SKM-1 (cell line): ENCODE data around the gene ELFN1.

ENCODE experiments used
- DNase-seq: peaks from one replicate; lab custom pipeline; 2025; ENCODE audit not compliant: unreplicated experiment; lab: John Stamatoyannopoulos, UW

The ELFN1 gene

GRCh38 chr7:1739593-1739992, 69.5 kb downstream of the ELFN1 start:
- no peak for DNase-seq

DNA sequence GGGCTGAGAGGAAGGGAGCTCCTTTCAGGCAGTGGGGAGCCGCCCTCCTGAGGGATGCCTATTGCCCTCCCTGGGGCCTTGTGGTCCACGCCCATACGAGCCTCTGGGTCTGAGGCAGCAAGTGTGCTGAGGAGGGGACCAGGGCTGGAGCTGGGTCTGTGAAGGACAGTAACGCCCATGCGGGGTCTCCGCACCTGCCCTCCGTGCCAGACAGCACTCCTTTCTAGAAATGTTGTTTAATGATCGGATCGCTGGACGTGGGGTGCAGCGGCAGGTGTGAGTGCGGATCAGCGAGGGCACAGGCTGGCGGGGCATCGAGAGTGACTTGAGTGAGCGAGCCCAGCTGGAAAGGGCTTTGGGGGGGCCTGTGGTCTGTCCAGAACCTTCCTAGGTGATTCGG, 70.1 kb downstream of the ELFN1 start:
- DNase-seq: no peak

DNA sequence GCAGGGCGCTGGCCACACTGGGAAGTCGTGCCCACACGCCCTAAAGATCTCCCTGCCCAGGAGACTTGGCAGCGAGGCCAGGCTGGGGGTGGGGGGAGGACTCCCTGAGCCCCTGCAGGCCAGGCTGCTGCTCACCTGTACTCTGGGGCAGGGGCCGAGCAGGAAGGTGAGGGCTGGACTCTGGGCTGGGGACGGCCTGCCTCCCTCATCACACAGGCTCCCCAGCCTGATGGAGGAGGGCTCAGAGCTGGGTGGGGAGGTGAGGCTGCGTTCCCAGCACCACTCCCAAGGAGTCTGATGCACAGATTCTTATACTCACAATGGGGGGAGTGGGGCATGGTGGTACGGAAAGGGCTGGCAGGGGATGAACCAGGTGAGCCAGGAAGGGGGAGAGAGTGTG, 71.2 kb downstream of the ELFN1 start:
- no peak for DNase-seq

DNA sequence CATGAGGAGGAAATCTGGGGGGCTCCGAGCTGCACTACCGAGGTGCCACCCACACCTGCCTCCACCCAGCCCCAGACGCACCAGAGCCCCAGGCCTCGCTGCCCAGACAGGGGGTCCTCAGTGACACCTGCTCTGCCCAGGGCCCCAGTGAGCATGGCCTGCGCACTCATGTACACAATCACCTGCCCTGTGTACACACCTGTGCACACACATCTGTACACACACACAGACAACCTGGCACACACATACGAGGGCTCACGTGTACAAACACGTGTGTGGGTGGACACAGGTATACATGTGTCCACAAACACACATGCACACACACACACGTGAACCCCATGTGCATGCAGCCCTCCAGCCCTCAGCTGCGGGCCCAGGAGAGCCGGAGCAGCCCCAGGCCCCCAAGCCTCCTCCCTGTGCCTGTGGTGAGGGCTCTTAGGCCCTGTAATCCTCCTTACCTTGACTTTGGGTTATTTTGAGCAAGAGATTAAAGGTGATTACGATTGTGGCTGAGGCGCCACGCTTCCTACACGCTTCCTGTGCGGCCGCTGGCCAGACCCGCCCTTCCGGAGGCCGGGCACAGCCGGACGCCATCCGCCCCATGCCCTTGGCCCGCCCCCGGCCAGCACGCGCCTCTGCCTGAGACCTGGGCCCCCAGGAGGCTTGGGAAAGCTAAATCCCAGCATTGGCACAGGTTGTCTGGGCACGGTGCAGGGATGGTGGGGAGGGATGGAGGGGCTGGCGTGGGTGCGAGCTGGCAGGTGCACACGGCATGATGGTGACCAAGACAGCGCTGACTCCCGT, 71.9 kb downstream of the ELFN1 start:
- DNase-seq: no peak

- DNase-seq: no peak
Observed at GRCh38 chr7:1742555-1743303, 72.7 kb downstream of the ELFN1 start.

GRCh38 chr7:1743481-1744230, 73.6 kb downstream of the ELFN1 start:
- no peak for DNase-seq

DNA sequence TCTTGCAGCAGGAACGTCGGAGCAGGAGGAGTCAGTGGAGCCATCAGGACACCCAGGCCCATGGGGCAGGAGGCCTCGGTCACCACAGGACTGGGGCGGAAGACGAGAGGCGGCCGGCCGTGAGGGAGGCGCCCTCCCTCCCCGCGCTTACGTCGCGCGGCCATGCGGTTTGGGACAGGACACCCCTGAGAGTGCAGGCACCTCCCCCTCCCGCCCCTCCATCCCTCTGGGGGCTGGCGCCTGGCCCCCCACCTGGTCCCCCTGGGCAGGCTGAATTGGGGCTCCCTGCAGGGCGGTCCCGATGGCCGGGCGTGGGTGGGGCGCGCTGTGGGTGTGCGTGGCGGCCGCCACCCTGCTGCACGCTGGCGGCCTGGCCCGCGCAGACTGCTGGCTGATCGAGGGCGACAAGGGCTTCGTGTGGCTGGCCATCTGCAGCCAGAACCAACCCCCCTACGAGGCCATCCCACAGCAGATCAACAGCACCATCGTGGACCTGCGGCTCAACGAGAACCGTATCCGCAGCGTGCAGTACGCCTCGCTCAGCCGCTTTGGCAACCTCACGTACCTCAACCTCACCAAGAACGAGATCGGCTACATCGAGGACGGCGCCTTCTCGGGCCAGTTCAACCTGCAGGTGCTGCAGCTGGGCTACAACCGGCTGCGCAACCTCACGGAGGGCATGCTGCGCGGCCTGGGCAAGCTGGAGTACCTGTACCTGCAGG, 74.4 kb downstream of the ELFN1 start:
- no peak for DNase-seq

DNA sequence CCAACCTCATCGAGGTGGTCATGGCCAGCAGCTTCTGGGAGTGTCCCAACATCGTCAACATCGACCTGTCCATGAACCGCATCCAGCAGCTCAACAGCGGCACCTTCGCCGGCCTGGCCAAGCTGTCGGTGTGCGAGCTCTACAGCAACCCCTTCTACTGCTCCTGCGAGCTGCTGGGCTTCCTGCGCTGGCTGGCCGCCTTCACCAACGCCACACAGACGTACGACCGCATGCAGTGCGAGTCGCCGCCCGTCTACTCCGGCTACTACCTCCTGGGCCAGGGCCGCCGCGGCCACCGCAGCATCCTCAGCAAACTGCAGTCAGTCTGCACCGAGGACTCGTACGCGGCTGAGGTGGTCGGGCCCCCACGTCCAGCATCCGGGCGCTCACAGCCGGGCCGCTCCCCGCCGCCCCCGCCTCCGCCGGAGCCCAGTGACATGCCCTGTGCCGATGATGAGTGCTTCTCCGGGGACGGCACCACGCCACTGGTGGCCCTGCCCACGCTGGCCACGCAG, 75.0 kb downstream of the ELFN1 start:
- no peak for DNase-seq

DNA sequence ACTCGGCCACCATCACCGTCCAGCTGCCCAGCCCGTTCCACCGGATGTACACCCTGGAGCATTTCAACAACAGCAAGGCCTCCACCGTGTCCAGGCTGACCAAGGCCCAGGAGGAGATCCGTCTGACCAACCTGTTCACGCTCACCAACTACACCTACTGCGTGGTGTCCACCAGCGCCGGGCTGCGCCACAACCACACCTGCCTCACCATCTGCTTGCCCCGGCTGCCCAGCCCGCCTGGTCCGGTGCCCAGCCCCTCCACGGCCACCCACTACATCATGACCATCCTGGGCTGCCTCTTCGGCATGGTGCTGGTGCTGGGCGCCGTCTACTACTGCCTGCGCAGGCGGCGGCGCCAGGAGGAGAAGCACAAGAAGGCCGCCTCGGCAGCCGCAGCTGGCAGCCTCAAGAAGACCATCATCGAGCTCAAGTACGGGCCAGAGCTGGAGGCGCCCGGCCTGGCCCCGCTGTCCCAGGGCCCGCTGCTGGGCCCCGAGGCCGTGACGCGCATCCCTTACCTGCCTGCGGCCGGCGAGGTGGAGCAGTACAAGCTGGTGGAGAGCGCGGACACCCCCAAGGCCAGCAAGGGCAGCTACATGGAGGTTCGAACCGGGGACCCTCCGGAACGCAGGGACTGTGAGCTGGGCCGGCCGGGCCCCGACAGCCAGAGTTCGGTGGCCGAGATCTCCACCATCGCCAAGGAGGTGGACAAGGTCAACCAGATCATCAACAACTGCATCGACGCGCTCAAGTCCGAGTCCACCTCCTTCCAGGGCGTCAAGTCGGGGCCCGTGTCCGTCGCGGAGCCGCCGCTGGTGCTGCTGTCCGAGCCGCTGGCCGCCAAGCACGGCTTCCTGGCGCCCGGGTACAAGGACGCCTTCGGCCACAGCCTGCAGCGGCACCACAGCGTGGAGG, 75.8 kb downstream of the ELFN1 start:
- no peak for DNase-seq

DNA sequence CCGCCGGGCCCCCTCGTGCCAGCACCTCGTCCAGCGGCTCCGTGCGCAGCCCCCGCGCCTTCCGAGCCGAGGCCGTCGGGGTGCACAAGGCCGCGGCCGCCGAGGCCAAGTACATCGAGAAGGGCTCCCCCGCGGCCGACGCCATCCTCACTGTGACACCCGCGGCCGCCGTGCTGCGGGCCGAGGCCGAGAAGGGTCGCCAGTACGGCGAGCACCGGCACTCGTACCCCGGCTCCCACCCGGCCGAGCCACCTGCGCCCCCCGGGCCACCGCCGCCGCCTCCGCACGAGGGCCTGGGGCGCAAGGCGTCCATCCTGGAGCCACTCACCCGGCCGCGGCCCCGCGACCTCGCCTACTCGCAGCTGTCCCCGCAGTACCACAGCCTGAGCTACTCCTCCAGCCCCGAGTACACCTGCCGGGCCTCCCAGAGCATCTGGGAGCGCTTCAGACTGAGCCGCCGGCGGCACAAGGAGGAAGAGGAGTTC, 76.5 kb downstream of the ELFN1 start:
- DNase-seq: no peak

DNA sequence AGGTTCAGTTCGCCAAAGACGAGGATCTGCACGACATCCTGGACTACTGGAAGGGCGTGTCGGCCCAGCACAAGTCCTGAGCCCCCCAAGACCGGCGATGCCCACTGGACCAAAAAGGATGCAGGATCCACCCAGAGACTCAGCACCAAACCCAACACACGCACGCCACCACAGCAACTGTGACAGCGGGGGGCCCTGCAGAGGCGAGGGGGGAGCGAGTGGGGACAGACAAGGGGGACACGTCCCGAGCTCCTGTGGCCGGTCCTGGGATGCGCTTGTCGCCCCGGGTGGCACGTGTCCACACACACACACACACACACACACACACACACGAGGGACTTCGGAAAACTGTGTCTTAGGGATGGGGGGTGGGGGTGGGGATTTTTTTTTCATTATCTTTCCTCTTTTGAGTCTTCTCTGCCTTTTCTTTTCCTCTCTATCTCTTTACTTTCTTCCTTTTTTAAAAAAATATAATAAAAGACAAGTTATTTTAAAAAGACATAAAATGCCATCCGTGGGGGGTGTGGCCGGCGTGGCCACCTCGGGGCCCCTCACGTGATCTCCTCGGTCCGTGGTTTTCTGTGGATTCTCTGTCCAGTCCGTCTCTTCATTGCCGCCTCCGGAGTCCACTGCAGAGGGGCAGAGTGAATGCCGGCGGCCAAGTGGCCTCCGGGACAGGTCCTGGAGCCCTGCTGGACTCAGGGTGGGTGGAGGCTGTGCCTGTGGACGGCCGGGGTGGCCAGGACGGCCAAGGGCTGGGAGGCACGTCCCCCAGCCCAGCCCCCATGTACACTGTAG, 77.1 kb downstream of the ELFN1 start:
- DNase-seq: no peak

DNA sequence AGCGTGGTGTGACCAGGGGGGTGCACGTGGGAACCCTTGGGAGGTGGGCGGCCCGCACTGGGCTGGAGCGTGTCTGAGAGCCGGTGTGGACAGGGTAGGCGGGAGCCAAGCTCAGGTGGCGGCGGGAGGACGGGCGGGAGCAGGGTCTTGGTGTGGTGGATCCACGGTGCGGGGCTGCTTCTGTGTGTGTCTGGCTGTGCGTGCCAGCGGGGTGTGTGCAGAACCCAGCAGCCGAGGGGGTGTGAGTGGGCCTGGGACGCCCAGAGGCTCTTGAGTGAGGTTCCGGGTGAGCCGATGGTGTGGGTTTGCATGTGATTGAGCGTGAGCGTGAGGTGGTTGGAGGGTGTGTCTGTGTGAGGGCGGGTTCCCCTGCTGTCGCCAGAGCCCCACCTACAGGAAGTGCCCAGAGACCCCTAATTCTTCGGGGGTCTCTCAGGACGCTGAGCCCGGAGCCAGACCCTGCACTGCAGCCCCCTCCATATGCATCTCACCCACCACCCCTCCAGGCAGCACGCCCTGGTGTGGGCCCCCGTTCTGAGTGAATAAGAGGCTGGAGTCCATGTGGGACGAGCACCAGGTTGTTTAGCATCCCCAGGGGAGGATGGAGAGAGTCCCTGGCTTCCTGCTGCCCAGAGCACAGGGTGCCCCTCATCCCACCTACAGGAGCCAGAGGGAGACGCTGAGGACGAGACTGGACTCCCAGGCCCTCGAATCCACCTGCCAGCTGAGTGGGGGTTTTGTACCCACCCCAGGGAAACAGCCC, 78.2 kb downstream of the ELFN1 start:
- DNase-seq: no peak

- no peak for DNase-seq
Observed at GRCh38 chr7:1748839-1749173, 78.7 kb downstream of the ELFN1 start.

GRCh38 chr7:1749351-1749863, 79.3 kb downstream of the ELFN1 start:
- no peak for DNase-seq

DNA sequence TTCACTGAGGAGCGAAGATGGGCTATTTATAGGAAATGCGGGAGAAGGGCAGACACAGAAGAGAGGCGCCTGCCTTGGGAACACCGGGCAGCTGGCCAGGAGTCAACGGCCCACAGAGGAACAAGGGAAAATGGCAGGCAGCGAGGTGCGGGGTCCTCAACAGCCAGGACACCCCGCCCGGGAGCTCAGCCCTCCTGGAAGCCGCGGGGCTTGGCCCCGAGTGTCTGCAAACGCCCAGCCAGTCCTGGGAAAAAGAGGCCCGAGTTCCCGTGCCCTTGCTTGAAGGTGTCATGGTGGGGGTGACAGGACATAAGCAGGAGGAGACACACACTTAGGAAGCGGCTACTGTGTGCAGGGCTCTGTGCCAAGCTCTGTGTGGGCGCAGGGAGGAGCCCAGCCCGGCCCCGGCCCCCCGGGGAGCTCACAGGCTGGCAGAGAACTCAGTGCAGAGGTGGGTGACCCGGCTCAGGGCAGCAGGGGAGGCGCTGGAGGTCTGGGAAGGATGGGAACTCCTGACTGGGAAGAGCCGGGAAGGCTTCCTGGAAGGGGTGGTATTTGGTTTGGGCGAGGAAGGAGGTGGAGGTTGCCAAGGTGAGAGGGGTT, 79.9 kb downstream of the ELFN1 start:
- no peak for DNase-seq

- DNase-seq: no peak
Observed at GRCh38 chr7:1750541-1751021, 80.5 kb downstream of the ELFN1 start.

- DNase-seq: no peak
Observed at GRCh38 chr7:1752111-1752510, 82.0 kb downstream of the ELFN1 start.
